HCT116 (cell line): ENCODE measurements around the gene FGF11.

ENCODE experiments used
- CBX3 ChIP-seq: IDR thresholded peaks from 2 replicates; pipeline ENCODE4 v1.6.1; 2012; ENCODE audit warnings: low read depth
- EZH2 ChIP-seq: fragments of 200-600 bp; sonication (generic); IDR thresholded peaks from 2 replicates; pipeline ENCODE4 v1.6.1; 2017; ENCODE audit warnings: antibody characterized with exemption, mixed run types
- POLR2A ChIP-seq: IDR thresholded peaks from 2 replicates; pipeline ENCODE4 v1.7.0; 2011; ENCODE audit warnings: borderline replicate concordance; ENCODE audit not compliant: insufficient read depth, insufficient read length; ENCODE audit errors: extremely low read depth
- POLR2AphosphoS5 ChIP-seq: IDR thresholded peaks from 2 replicates; pipeline ENCODE4 v1.6.1; 2011; ENCODE audit warnings: mild to moderate bottlenecking, low read depth, low read length, moderate library complexity
- YY1 ChIP-seq: IDR thresholded peaks from 2 replicates; pipeline ENCODE4 v1.6.1; 2011; ENCODE audit warnings: low read length, low read depth, moderate library complexity, mild to moderate bottlenecking; ENCODE audit not compliant: insufficient replicate concordance; ENCODE audit errors: extremely low read depth
- TF ChIP-seq, protein P1 (sequence below), 3 experiments: fragments of 200-600 bp in 1 of 3; sonication (generic) in 1 of 3; IDR thresholded peaks in 2 of 3; conservative IDR thresholded peaks in 1 of 3; 2 replicates each; pipeline ENCODE4 v1.5.1; 2012 to 2017; ENCODE audit warnings: low read depth in 2 of 3, low read length in 2 of 3, antibody characterized with exemption in 1 of 3, borderline replicate concordance in 1 of 3, control low read depth in 1 of 3, mild to moderate bottlenecking in 1 of 3, mixed read lengths in 1 of 3, mixed run types in 1 of 3, moderate library complexity in 1 of 3; ENCODE audit not compliant: insufficient read depth in 1 of 3
- TF ChIP-seq, protein P2 (sequence below): IDR thresholded peaks from 2 replicates; pipeline ENCODE4 v1.6.1; 2012; ENCODE audit warnings: low read depth

GRCh38 chr17:7440113-7440833 lies 961 bp downstream of the FGF11 start:
- TF ChIP-seq, protein P1, sequence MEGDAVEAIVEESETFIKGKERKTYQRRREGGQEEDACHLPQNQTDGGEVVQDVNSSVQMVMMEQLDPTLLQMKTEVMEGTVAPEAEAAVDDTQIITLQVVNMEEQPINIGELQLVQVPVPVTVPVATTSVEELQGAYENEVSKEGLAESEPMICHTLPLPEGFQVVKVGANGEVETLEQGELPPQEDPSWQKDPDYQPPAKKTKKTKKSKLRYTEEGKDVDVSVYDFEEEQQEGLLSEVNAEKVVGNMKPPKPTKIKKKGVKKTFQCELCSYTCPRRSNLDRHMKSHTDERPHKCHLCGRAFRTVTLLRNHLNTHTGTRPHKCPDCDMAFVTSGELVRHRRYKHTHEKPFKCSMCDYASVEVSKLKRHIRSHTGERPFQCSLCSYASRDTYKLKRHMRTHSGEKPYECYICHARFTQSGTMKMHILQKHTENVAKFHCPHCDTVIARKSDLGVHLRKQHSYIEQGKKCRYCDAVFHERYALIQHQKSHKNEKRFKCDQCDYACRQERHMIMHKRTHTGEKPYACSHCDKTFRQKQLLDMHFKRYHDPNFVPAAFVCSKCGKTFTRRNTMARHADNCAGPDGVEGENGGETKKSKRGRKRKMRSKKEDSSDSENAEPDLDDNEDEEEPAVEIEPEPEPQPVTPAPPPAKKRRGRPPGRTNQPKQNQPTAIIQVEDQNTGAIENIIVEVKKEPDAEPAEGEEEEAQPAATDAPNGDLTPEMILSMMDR (IDR thresholded peaks at IDR 0.05 in 2 of 3, conservative IDR thresholded peaks at IDR 0.05 in 1 of 3; ENCODE audit: borderline replicate concordance in 1 of 3, insufficient read depth in 1 of 3, low read depth in 2 of 3, low read length in 2 of 3): no peak
- no peak for TF ChIP-seq EZH2
- no peak for TF ChIP-seq POLR2A
- TF ChIP-seq CBX3: no peak
- TF ChIP-seq YY1: no peak
- TF ChIP-seq POLR2AphosphoS5: no peak
- TF ChIP-seq, protein P2, sequence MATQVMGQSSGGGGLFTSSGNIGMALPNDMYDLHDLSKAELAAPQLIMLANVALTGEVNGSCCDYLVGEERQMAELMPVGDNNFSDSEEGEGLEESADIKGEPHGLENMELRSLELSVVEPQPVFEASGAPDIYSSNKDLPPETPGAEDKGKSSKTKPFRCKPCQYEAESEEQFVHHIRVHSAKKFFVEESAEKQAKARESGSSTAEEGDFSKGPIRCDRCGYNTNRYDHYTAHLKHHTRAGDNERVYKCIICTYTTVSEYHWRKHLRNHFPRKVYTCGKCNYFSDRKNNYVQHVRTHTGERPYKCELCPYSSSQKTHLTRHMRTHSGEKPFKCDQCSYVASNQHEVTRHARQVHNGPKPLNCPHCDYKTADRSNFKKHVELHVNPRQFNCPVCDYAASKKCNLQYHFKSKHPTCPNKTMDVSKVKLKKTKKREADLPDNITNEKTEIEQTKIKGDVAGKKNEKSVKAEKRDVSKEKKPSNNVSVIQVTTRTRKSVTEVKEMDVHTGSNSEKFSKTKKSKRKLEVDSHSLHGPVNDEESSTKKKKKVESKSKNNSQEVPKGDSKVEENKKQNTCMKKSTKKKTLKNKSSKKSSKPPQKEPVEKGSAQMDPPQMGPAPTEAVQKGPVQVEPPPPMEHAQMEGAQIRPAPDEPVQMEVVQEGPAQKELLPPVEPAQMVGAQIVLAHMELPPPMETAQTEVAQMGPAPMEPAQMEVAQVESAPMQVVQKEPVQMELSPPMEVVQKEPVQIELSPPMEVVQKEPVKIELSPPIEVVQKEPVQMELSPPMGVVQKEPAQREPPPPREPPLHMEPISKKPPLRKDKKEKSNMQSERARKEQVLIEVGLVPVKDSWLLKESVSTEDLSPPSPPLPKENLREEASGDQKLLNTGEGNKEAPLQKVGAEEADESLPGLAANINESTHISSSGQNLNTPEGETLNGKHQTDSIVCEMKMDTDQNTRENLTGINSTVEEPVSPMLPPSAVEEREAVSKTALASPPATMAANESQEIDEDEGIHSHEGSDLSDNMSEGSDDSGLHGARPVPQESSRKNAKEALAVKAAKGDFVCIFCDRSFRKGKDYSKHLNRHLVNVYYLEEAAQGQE: no peak
